G401 (cell line): ENCODE measurements around the gene TPPP. TPM values are rescaled to one million over a fixed set of nuclear protein-coding genes. Genes with fewer than 3 reads are reported as not detected.

Source experiments
- DNase-seq: peaks from one replicate; pipeline ENCODE4 v3.0.0-alpha.2; 2015; ENCODE audit warnings: low spot score
- in situ Hi-C: cut with HindIII; loops from 2 replicates; pipeline ENCODE4 v1.10.0; 2016; ENCODE audit warnings: low sequenced_read_pairs, mixed read lengths
- total RNA-seq: library from RNA; depleted of rRNA; stranded (reverse); fragments of >200 nt; shearing (Covaris generic); gene quantifications from 2 replicates; pipeline ENCODE4 v1.2.3, GENCODE V29; 2014

TPPP gene
- total RNA-seq, 1 experiment from 2014 or later: 1.2 TPM

DNA sequence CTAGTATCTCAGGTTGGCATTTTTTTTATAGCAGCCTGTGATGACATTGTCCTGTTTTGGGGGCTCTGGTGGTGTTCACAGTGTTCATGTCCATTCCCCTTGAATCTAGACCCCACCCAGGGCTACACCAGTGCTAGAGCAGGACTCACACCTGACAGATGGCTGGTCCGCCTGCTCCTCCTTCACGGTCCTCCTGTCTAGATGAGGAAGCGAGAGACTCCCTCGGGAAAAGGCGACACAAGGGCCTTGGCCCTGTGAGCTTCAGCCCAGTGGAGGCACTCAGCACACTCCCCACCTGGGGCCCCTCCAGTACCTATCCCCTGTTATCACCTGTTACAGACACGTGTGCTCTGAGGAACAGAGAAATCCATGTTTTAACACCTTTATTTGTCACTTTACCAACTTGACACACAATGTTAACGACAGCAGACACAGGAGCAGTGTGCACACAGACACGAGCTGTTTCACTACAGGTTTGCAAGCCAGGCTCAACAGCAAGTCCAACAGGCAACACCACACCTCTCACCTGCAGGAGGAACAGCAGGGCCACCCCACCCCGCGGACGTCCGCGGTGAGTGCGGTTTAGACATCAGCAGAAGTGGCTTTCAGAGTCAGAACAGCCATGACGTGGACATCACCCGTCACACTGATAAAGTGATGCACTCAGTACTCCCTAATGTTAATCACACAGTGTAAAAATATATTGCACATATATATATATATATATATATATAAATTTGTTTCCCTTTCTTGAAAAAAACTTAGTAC, 33.5 kb downstream of the TPPP start:
- in situ Hi-C loops: loop anchor here (25.0 kb wide), 1 partner anchor 253 kb away; no protein-coding TSS in a partner anchor
- no peak for DNase-seq

GRCh38 chr5:658103-658502, 35.0 kb downstream of the TPPP start:
- in situ Hi-C loops: loop anchor here (25.0 kb wide), 1 partner anchor 254 kb away; no protein-coding TSS in a partner anchor
- no peak for DNase-seq

GRCh38 chr5:657570-657969, 35.6 kb downstream of the TPPP start:
- no peak for DNase-seq
- in situ Hi-C loops: loop anchor here (25.0 kb wide), 1 partner anchor 255 kb away; no protein-coding TSS in a partner anchor

DNA sequence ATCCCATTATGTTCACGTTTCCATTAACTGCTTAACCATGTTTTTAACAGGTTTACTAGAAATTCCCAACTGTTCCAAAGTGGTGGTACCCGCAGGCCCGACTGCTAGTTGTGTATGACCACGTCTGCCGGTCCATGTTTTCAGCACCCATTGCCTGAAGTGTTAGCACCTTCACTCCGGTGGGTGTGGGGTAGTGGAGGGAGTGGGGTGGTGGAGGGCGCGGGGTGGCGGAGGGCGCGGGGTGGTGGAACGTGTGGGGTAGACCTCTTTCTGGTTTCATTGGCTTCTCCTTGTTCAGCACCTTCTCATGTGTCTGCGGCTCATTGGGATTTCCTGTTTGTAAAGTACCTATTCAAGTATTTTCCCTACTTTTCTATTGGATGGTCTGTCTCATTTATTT, 37.7 kb downstream of the TPPP start:
- in situ Hi-C loops: loop anchor here (25.0 kb wide), 1 partner anchor 257 kb away; no protein-coding TSS in a partner anchor
- no peak for DNase-seq

- DNase-seq: no peak
- in situ Hi-C loops: loop anchor here (25.0 kb wide), 1 partner anchor 258 kb away; no protein-coding TSS in a partner anchor
These were observed 38.9 kb downstream of the TPPP start for GRCh38 chr5:654071-654778.

- in situ Hi-C loops: loop anchor here (25.0 kb wide), 1 partner anchor 259 kb away; no protein-coding TSS in a partner anchor
- DNase-seq: no peak
These were observed 40.3 kb downstream of the TPPP start for GRCh38 chr5:652773-653350.

DNA sequence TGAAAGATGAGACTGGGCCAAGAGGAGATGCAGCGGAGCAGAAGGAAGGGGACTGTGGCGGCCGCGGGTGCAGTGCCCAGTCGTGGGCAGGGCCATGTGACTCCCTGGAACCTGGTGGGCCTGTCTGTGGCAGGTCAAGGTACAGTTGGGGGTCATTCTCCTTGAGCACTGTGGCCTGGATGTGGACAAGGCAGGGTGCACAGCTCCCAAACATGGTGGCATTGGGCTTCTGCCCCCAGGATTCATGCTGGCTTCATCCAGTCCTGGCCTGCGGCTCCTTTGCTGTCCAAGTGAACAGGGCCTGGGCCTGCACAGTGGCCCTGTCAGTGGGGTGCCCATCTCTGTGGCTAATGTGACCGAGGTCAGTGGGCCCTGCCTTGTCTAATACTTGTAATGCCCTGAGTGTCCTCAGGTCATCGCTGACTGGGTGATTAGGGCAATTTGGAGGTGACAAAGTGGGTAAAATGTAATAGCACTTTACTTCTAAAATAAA, 41.1 kb downstream of the TPPP start:
- no peak for DNase-seq
- in situ Hi-C loops: loop anchor here (25.0 kb wide), 1 partner anchor 260 kb away; no protein-coding TSS in a partner anchor

- no peak for DNase-seq
- in situ Hi-C loops: loop anchor here (25.0 kb wide), 1 partner anchor 261 kb away; no protein-coding TSS in a partner anchor
These were observed 41.7 kb downstream of the TPPP start for GRCh38 chr5:651296-652022.

- in situ Hi-C loops: no loop called here
- no peak for DNase-seq
These were observed 45.4 kb downstream of the TPPP start for GRCh38 chr5:647727-648126.

DNA sequence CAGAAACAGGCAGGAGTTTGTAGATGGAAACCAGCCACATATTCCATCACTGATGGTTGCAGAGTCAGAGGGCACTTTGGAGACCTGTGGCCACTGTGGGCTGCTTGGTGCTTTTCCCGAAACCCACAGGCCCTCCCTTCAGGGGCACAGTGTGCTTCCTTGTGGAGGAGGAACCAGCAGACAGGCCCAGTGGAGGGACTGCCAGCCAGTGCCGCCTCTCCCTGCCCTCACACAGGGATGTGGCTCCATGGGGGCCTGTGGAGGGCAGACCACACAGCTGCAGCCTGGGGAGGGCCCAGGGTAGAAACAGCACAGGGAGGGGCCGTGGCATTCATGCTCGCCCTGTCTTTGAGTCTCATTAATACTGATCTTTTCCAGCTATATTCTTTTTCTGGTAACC, 45.8 kb downstream of the TPPP start:
- in situ Hi-C loops: no loop called here
- no peak for DNase-seq

GRCh38 chr5:646396-647201, 46.6 kb downstream of the TPPP start:
- DNase-seq: no peak
- in situ Hi-C loops: no loop called here

GRCh38 chr5:645421-645820, 47.7 kb downstream of the TPPP start:
- in situ Hi-C loops: no loop called here
- no peak for DNase-seq

- DNase-seq: no peak
- in situ Hi-C loops: no loop called here
These were observed 48.2 kb downstream of the TPPP start for GRCh38 chr5:644971-645370.

- in situ Hi-C loops: no loop called here
- no peak for DNase-seq
These were observed 48.6 kb downstream of the TPPP start for GRCh38 chr5:644509-644908.

DNA sequence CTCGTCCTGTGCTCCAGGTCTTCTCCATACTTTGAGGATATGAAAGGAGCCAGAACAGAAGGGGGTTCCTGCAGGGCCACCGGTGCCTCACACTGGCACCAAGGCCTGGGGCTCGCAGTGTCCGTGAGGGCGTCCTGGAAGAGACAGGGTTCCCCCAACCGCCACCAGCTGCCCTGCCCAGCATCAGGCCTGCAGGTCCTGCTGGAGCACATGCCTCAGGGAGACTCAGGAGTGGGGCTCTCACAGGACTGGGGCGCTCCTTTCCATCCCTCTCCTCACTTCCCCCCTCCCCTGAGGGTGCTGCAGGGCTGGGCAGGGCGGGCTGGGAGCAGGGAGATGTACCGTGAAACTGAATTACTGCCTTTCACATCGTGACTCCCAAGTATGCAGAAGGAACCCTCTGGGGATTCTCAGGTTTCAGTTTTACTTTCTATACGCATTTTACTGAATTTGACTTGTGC, 49.3 kb downstream of the TPPP start:
- in situ Hi-C loops: no loop called here
- DNase-seq: no peak

GRCh38 chr5:643351-643801, 49.8 kb downstream of the TPPP start:
- in situ Hi-C loops: no loop called here
- no peak for DNase-seq

DNA sequence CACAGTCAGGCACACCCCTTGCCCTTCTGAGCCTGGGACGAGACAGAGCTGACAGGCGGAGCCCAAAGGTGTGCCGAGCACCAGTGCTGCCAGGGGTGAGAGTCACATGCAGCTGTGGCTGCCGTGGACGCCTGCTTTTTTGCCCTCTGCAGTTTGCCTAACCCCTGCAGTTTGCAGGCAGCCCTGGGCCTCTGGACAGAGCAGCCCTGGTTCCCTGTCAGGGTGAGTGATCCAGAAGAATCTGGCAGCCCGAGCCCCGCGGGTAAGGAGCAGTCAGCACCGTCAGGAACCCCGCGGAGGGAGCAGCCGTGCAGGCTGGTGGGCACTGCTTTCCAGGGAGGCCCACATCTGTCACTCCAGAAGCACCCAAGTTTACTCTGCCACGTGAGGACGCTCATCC, 50.7 kb downstream of the TPPP start:
- in situ Hi-C loops: no loop called here
- DNase-seq: no peak

DNA sequence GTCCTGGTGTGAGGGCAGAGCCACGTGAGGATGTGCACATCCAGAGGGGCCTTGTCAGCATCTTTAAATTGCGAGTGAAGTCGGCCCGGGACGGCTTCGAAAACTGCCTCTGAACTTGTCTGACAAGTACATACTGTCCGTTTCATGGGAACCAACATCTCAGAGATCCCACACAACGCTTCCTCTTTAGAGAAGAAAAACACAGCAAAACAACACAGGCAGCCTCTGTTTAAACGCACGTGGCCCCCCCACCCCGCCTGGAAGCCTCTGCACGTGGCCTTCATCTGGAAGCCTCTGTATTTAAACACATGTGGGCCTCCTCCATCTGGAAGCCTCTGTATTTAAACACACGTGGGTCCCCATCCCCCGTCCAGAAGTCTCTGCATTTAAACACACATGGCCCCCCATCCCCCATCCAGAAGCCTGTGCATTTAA, 51.8 kb downstream of the TPPP start:
- DNase-seq: no peak
- in situ Hi-C loops: no loop called here
